T-helper 1 cell (primary cell): ENCODE data around the gene ASB8.
"Not testable (repeated sequence)": the region's sequence is repeated elsewhere in the genome, so short reads cannot be mapped to it uniquely, and the experiment has no call there.

Source experiments
- DNase-seq, 5 donors: peaks; one replicate each; pipeline ENCODE4 v3.0.0-alpha.2; 2012 to 2020

ASB8 gene

GRCh38 chr12:48132826-48133225 lies 24.5 kb downstream of the ASB8 start:
- no peak for DNase-seq

GRCh38 chr12:48131517-48131916 lies 25.8 kb downstream of the ASB8 start:
- no peak for DNase-seq

GRCh38 chr12:48129376-48129775 lies 27.9 kb downstream of the ASB8 start:
- DNase-seq, result no peak

GRCh38 chr12:48128800-48129199 lies 28.5 kb downstream of the ASB8 start:
- no peak for DNase-seq

- DNase-seq, result no peak
These were observed 30.2 kb downstream of the ASB8 start for GRCh38 chr12:48126953-48127630.

GRCh38 chr12:48125985-48126384 lies 31.3 kb downstream of the ASB8 start:
- no peak for DNase-seq

- not testable (repeated sequence) for DNase-seq
These were observed 31.8 kb downstream of the ASB8 start for GRCh38 chr12:48125542-48125941.

- no peak for DNase-seq
These were observed 34.1 kb downstream of the ASB8 start for GRCh38 chr12:48123169-48123568.

- DNase-seq, result no peak
These were observed 35.1 kb downstream of the ASB8 start for GRCh38 chr12:48122065-48122834.

GRCh38 chr12:48121522-48121921 lies 35.8 kb downstream of the ASB8 start:
- DNase-seq, result no peak

- no peak for DNase-seq
These were observed 37.5 kb downstream of the ASB8 start for GRCh38 chr12:48119834-48120195.

- peak; percentile 24 to 87 (median 47) for DNase-seq
These were observed 38.1 kb downstream of the ASB8 start, which contains the start of gene PFKM for GRCh38 chr12:48119078-48119833. PFKM (plus strand) TSS chr12:48119364; CDS start chr12:48122775, 3,411 bp downstream.

- DNase-seq, result no peak
These were observed 38.9 kb downstream of the ASB8 start for GRCh38 chr12:48118284-48118871.

- no peak for DNase-seq
These were observed 41.4 kb downstream of the ASB8 start for GRCh38 chr12:48115957-48116356.

GRCh38 chr12:48111312-48111693 lies 46.0 kb downstream of the ASB8 start:
- not testable (repeated sequence) for DNase-seq

GRCh38 chr12:48110691-48111311 lies 46.5 kb downstream of the ASB8 start:
- no peak for DNase-seq

GRCh38 chr12:48109424-48109823 lies 47.9 kb downstream of the ASB8 start:
- no peak for DNase-seq

GRCh38 chr12:48106681-48107613 lies 50.4 kb downstream of the ASB8 start:
- no peak for DNase-seq

GRCh38 chr12:48105867-48106680 lies 51.2 kb downstream of the ASB8 start, which contains the start of gene SENP1:
SENP1 (minus strand) TSS chr12:48106079; CDS start chr12:48101472, 4,607 bp downstream.
- peak; percentile 71 to 92 (median 79) for DNase-seq

GRCh38 chr12:48105321-48105866 lies 51.9 kb downstream of the ASB8 start:
- DNase-seq, result peak; percentile 39 to 49 (median 47)
